ENCODE results near the gene PIP4K2A. TPM values are rescaled to one million over a fixed set of nuclear protein-coding genes. Genes with fewer than 3 reads are reported as not detected.

Gene PIP4K2A
- total and polyA plus RNA-seq, 2 of the 8 experiments (the other 6 are each of a cell fraction or from before 2014, with no cell fraction given), result 19.0 to 60.9 TPM

GRCh38 chr10:22704942-22705341 is 9.4 kb downstream of the PIP4K2A start:
- no peak overlapping the region for H2BK20ac ChIP-seq (ENCODE audit: low read length)
- CTCF ChIA-PET (ENCODE audit: partially characterized antibody), result no interaction called here

More at GRCh38 chr10:22704942-22705341, 9.4 kb downstream of the PIP4K2A start:
- Histone ChIP-seq H3K56ac (replicated peaks; ENCODE audit: insufficient read length, low read depth, low read length) (no peak overlapping the region), H2AFZ (ENCODE audit: low read length) (no peak overlapping the region), H3K4me3 (ENCODE audit: extremely low read depth in 1 of 4, insufficient read depth in 2 of 4, low read depth in 3 of 4, low read length in 4 of 4) (no peak overlapping the region), H3K27me3 (replicated peaks in 1 of 4; ENCODE audit: control insufficient read depth in 3 of 4, extremely low read depth in 1 of 4, insufficient read depth in 3 of 4, low read length in 3 of 4) (no peaks in the 10 kb centered on the region), H4K91ac (replicated peaks; ENCODE audit: insufficient read length, low read length) (no peak overlapping the region), H3K79me1 (ENCODE audit: low read depth, low read length) (peaks cover 22% of the 10 kb centered on the region), H3K23me2 (ENCODE audit: low read depth, low read length) (no peaks in the 10 kb centered on the region), H3K4ac (replicated peaks; ENCODE audit: insufficient read length, low read depth, low read length) (no peak overlapping the region), H3K36me3 (ENCODE audit: control insufficient read depth in 2 of 4, insufficient read depth in 4 of 4, low read length in 3 of 4) (no peaks in the 10 kb centered on the region; a peak in 1 of 8 replicates), H3K14ac (ENCODE audit: insufficient read length) (no peak overlapping the region), H2BK15ac (ENCODE audit: low read length) (no peak overlapping the region), H3K18ac (ENCODE audit: extremely low read depth, low read length) (no peak overlapping the region), H4K8ac (ENCODE audit: extremely low read depth, insufficient read depth, low read length) (no peak overlapping the region), H2AK5ac (ENCODE audit: low read depth, low read length) (no peak overlapping the region), H4K20me1 (replicated peaks in 1 of 2; ENCODE audit: control insufficient read depth in 1 of 2, insufficient read depth in 2 of 2, low read length in 2 of 2) (peaks cover 11 to 14% of the 10 kb centered on the region in 2 experiments), H3K4me2 (ENCODE audit: insufficient read depth in 1 of 2, low read depth in 2 of 2, low read length in 2 of 2) (no peak overlapping the region), H3K4me1 (replicated peaks in 1 of 4; ENCODE audit: control insufficient read depth in 3 of 4, insufficient read depth in 4 of 4, low read length in 3 of 4) (peaks cover 6 to 22% (median 14%) of the 10 kb centered on the region in 4 experiments), H3K79me2 (ENCODE audit: control insufficient read depth in 1 of 2, insufficient read depth in 2 of 2, low read length in 2 of 2) (peaks cover 26 to 100% of the 10 kb centered on the region in 2 experiments), H3K27ac (ENCODE audit: low read depth, low read length) (no peak overlapping the region), H3K23ac (ENCODE audit: insufficient read length) (no peak overlapping the region), H3K9me3 (ENCODE audit: insufficient read depth in 2 of 2, low read depth in 1 of 2, low read length in 1 of 2) (no peaks in the 10 kb centered on the region), H2BK12ac (ENCODE audit: low read depth, low read length) (no peak overlapping the region), H3K9ac (replicated peaks in 1 of 4; ENCODE audit: extremely low read depth in 1 of 4, low read depth in 3 of 4, low read length in 3 of 4) (no peak overlapping the region), H2BK120ac (replicated peaks; ENCODE audit: low read depth, low read length) (no peak overlapping the region), H4K5ac (ENCODE audit: insufficient read length, low read depth, low read length) (no peak overlapping the region), H2BK5ac (ENCODE audit: low read depth, low read length) (no peak overlapping the region)
- no peak for DNase-seq (ENCODE audit: low read depth in 1 of 2, low spot score in 2 of 2)
- TF ChIP-seq CEBPB (IDR thresholded peaks at IDR 0.05; ENCODE audit: low read depth, low read length) (no peak), SIX5 (IDR thresholded peaks at IDR 0.05; ENCODE audit: low read depth, low read length) (no peak), CHD1 (IDR thresholded peaks at IDR 0.05; ENCODE audit: low read depth, low read length) (no peak), GABPA (IDR thresholded peaks at IDR 0.05; ENCODE audit: borderline replicate concordance, insufficient read depth, low read length) (no peak)
- no peak for FAIRE-seq
- POLR2A ChIA-PET (ENCODE audit: partially characterized antibody), result interaction anchor here (0.9 to 1.7 kb wide), 2 partner anchors 8 to 14 kb away, joined by 3 to 9 read pairs; no protein-coding TSS in a partner anchor
- WGBS, 2 experiments (ENCODE audit: extremely low coverage in 1 of 2, insufficient coverage in 1 of 2, insufficient read length in 1 of 2, insufficient replicate concordance in 2 of 2, low coverage in 1 of 2, low lambda C conversion rate in 2 of 2, missing lambda C conversion rate in 1 of 2), result 86% methylated on average over 5 of the region's 5 CpGs; no CpG with 5 or more reads in 1 of the 2 experiments

Measured in H1 (cell line).